HepG2 (cell line): ENCODE results near the gene ANKS4B. TPM values are rescaled to one million over a fixed set of nuclear protein-coding genes. Genes with fewer than 3 reads are reported as not detected.

Experiments used
- ATAC-seq: fragments of 200-7000 bp; cut with Tn5 transposase; 3 replicates; pipeline ENCODE4 v1.9.1; 2020; ENCODE audit warnings: mild to moderate bottlenecking, moderate library complexity
- BruUV-seq: library from RNA; stranded (reverse); fragments of 400-500 nt; replicated peaks from 2 replicates; lab custom pipeline; 2021; lab: Mats Ljungman, UMichigan
- CTCF ChIA-PET: fragments of 300-600 bp; formaldehyde crosslinking; extraction: SDS; loops from one replicate; lab custom pipeline; 2021; ENCODE audit warnings: low total read pairs, inconsistent platforms, low intra/inter-chr PET ratio; lab: Yijun Ruan, JAX
- POLR2A ChIA-PET: fragments of 350-600 bp; sonication (Branson Sonifier 250); formaldehyde crosslinking; loops from one replicate; lab custom pipeline; 2020; ENCODE audit warnings: antibody characterized with exemption, inconsistent platforms; lab: Yijun Ruan, JAX
- DNase-seq: peaks from one replicate; pipeline ENCODE4 v3.0.0-alpha.2; 2015; ENCODE audit warnings: low spot score
- FAIRE-seq: peaks from 3 replicates; lab custom pipeline; 2011; peaks lifted over from hg19 to GRCh38; lab: Jason Lieb, UNC
- H2AFZ ChIP-seq: one replicate; pipeline ENCODE4 v1.6.1; 2011; ENCODE audit warnings: low read length, inconsistent platforms
- H3K27ac ChIP-seq: fragments of 300-600 bp; 3 replicates; pipeline ENCODE4 v1.8.0; 2011; ENCODE audit warnings: mixed run types, mild to moderate bottlenecking, mixed read lengths, low read length, inconsistent platforms; ENCODE audit not compliant: insufficient read depth; ENCODE audit errors: extremely low read length
- H3K27me3 ChIP-seq, 2 experiments: fragments of 200-600 bp in 1 of 2; 2 replicates in 1 of 2; 3 replicates in 1 of 2; pipeline versions ENCODE4 v1.6.0 to v1.8.0; 2011; ENCODE audit warnings: low read length in 2 of 2, mild to moderate bottlenecking in 2 of 2, moderate library complexity in 2 of 2, inconsistent platforms in 1 of 2; ENCODE audit not compliant: insufficient read depth in 2 of 2, control insufficient read depth in 1 of 2
- H3K36me3 ChIP-seq, 2 experiments: fragments of 200-600 bp in 1 of 2; replicated peaks in 1 of 2; 2 replicates in 1 of 2; 3 replicates in 1 of 2; pipeline versions ENCODE4 v1.5.1 to v1.8.0; 2011; ENCODE audit warnings: low read length in 2 of 2, inconsistent platforms in 1 of 2; ENCODE audit not compliant: insufficient read depth in 2 of 2, control insufficient read depth in 1 of 2
- H3K4me1 ChIP-seq: 2 replicates; pipeline ENCODE4 v1.5.1; 2012; ENCODE audit warnings: low read length, inconsistent platforms; ENCODE audit not compliant: insufficient read depth
- H3K4me2 ChIP-seq: 2 replicates; pipeline ENCODE4 v1.6.0; 2011; ENCODE audit warnings: low read depth, low read length, inconsistent platforms
- H3K4me3 ChIP-seq, 3 experiments: fragments of 200-600 bp in 1 of 3; sonication (generic), shearing (Covaris generic) in 1 of 3; replicated peaks in 1 of 3; 2 replicates each; pipeline ENCODE4 v1.5.1; 2011 to 2016; ENCODE audit warnings: low read length in 3 of 3, inconsistent platforms in 2 of 3, low read depth in 2 of 3, mild to moderate bottlenecking in 2 of 3, control low read depth in 1 of 3, mixed read lengths in 1 of 3; ENCODE audit not compliant: insufficient read depth in 1 of 3
- H3K79me2 ChIP-seq: one replicate; pipeline ENCODE4 v1.6.1; 2011; ENCODE audit warnings: low read length, inconsistent platforms; ENCODE audit not compliant: insufficient read depth
- H3K9ac ChIP-seq: 2 replicates; pipeline ENCODE4 v1.6.0; 2011; ENCODE audit warnings: mild to moderate bottlenecking, low read depth, low read length, inconsistent platforms; ENCODE audit not compliant: insufficient read depth
- H3K9me3 ChIP-seq: 2 replicates; pipeline ENCODE4 v1.5.1; 2012; ENCODE audit warnings: mild to moderate bottlenecking, low read length
- H4K20me1 ChIP-seq: 2 replicates; pipeline ENCODE4 v1.6.0; 2011; ENCODE audit warnings: inconsistent platforms, mild to moderate bottlenecking, low read length, moderate library complexity; ENCODE audit not compliant: insufficient read depth
- KAT8 ChIP-seq: IDR thresholded peaks from 2 replicates; pipeline ENCODE4 v1.6.1; 2016; ENCODE audit warnings: missing genetic modification reagents, missing compliant biosample characterization
- PAWR ChIP-seq: sonication (generic); formaldehyde crosslinking; IDR thresholded peaks from 2 replicates; pipeline ENCODE4 v1.4.0; 2020; ENCODE audit warnings: missing genetic modification reagents, mild to moderate bottlenecking, borderline replicate concordance
- SRSF1 ChIP-seq: fragments of 200-400 bp; formaldehyde crosslinking; optimal IDR thresholded peaks from 2 replicates; pipeline ENCODE3; 2017; ENCODE audit warnings: mild to moderate bottlenecking, low read depth, low read length, moderate library complexity
- ZBTB38 ChIP-seq: sonication (generic); formaldehyde crosslinking; IDR thresholded peaks from 2 replicates; pipeline ENCODE4 v1.5.1; 2020; ENCODE audit warnings: mild to moderate bottlenecking, missing genetic modification reagents
- WGBS: methylation state at CpG from one replicate; pipeline ENCODE4 v1.1.6; 2017; ENCODE audit warnings: low lambda C conversion rate; 5-methylcytosine and 5-hydroxymethylcytosine counted together
- in situ Hi-C: cut with HindIII; loops from 2 replicates; pipeline ENCODE4 v1.10.0; 2017; ENCODE audit warnings: low pct_unique_long_range_greater_than_20kb; ENCODE audit not compliant: extremely low pct_ligation_motif_present
- intact Hi-C: fragments of 100-400 bp; cut with micrococcal nuclease; formaldehyde crosslinking; loops from one replicate; pipeline ENCODE4 v1.10.0; 2022; ENCODE audit not compliant: unreplicated experiment
- polyA plus RNA-seq, 8 experiments: library from polyadenylated mRNA; depleted of rRNA in 3 of 8; stranded (reverse) in 7 of 8; unstranded in 1 of 8; fragments of >200 nt; fragmentation: Illumina TruSeq in 4 of 8; extraction: Trizol in 4 of 8; gene quantifications; 2 replicates each; pipeline versions ENCODE4 v1.2.1 to v1.2.3, GENCODE V29; 2011 to 2016; ENCODE audit warnings: low read depth in 4 of 8, missing spikeins in 1 of 8, mixed read lengths in 1 of 8; ENCODE audit not compliant: insufficient read depth in 1 of 8
- total RNA-seq, 5 experiments: library from RNA; depleted of rRNA; stranded (reverse); fragments of >200 nt; fragmentation: Illumina TruSeq; extraction: Trizol; gene quantifications; 2 replicates each; pipeline ENCODE4 v1.2.3, GENCODE V29; 2016; ENCODE audit warnings: low read depth in 1 of 5
- TF ChIP-seq, protein P1 (sequence below): sonication (generic); formaldehyde crosslinking; IDR thresholded peaks from 2 replicates; pipeline ENCODE4 v1.8.0; 2022; ENCODE audit warnings: low read depth, missing genetic modification reagents
- TF ChIP-seq, protein P2 (sequence below): sonication (generic); formaldehyde crosslinking; IDR thresholded peaks from 2 replicates; pipeline ENCODE4 v1.4.0; 2020; ENCODE audit warnings: missing genetic modification reagents

Gene ANKS4B
- total and polyA plus RNA-seq, 2 of the 13 experiments (the other 11 are each of a cell fraction or from before 2014, with no cell fraction given) = 6.5 to 30.0 TPM

DNA sequence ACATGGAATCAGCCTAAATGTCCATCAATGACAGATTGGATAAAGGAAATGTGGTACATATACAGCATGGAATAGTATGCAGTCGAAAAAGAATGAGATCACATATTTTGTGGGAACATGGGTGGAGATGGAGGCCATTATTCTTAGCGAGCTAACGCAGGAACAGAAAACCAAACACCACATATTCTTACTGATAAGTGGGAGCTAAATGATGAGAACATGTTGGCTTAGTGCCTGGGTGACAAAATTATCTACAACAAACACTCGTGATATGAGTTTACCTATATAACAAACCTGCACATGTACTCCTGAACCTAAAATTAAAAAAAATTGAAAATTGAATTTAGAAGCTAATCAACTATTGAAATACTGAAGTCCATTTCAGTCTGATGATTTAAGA is 6.1 kb downstream of the ANKS4B start:
- POLR2A ChIA-PET = no interaction called here
- no peak for TF ChIP-seq SRSF1
- no peak for TF ChIP-seq ZBTB38
- TF ChIP-seq, protein P1, sequence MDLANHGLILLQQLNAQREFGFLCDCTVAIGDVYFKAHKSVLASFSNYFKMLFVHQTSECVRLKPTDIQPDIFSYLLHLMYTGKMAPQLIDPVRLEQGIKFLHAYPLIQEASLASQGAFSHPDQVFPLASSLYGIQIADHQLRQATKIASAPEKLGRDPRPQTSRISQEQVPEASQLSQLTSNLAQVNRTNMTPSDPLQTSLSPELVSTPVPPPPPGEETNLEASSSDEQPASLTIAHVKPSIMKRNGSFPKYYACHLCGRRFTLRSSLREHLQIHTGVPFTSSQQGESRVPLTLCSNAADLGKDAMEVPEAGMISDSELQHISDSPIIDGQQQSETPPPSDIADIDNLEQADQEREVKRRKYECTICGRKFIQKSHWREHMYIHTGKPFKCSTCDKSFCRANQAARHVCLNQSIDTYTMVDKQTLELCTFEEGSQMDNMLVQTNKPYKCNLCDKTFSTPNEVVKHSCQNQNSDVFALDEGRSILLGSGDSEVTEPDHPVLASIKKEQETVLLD (CRISPR knock-in tag) = no peak
- TF ChIP-seq, protein P2, sequence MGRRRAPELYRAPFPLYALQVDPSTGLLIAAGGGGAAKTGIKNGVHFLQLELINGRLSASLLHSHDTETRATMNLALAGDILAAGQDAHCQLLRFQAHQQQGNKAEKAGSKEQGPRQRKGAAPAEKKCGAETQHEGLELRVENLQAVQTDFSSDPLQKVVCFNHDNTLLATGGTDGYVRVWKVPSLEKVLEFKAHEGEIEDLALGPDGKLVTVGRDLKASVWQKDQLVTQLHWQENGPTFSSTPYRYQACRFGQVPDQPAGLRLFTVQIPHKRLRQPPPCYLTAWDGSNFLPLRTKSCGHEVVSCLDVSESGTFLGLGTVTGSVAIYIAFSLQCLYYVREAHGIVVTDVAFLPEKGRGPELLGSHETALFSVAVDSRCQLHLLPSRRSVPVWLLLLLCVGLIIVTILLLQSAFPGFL (CRISPR knock-in tag) = no peak

DNA sequence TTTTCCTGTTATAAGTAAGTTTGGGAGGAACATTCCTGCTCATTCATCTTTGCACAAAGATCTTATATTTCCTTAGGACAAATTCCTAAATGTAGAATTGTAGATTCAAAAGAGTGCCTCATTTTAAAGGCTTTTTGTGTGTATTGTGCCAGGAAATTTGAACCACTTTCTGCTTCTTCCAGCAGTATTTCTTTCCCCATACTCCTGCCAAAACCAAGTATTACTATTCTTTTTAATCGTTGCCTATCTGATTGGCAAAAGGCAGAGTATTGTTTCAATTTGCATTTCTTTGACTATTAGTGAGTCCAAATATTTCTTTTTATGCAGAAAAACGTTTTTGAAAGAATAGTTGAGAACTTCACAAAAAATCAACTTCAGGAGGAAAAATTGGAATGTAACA is 9.3 kb downstream of the ANKS4B start:
- intact Hi-C loops (no loop called here), in situ Hi-C loops (no loop called here)
- H2AFZ ChIP-seq = no peak overlapping the region
- H3K9ac ChIP-seq = no peak overlapping the region
- POLR2A ChIA-PET = interaction anchor here (1.6 to 2.6 kb wide), 2 partner anchors 9 kb away, joined by 8 to 11 read pairs; partner anchors contain the start of gene ANKS4B
- FAIRE-seq (no peak), DNase-seq (no peak), ATAC-seq (no peak)
- H3K79me2 ChIP-seq = peaks cover 37% of the 10 kb centered on the region
- no peak overlapping the region for H3K4me3 ChIP-seq
- no TSS peak for BruUV-seq
- peaks cover 7 to 18% of the 10 kb centered on the region in 2 experiments for H3K36me3 ChIP-seq
- H3K4me1 ChIP-seq = peaks cover 57% of the 10 kb centered on the region
- 54% methylated on average over 2 of the region's 2 CpGs for WGBS
- no peak for TF ChIP-seq PAWR (CRISPR knock-in tag)
- TF ChIP-seq KAT8 (CRISPR knock-in tag) = no peak
- H3K4me2 ChIP-seq = no peak overlapping the region
- H3K9me3 ChIP-seq = no peaks in the 10 kb centered on the region
- no peaks in the 10 kb centered on the region for H4K20me1 ChIP-seq
- H3K27ac ChIP-seq = no peak overlapping the region
- CTCF ChIA-PET = no interaction called here
- no peaks in the 10 kb centered on the region for H3K27me3 ChIP-seq

More for the DNA sequence above, 6.1 kb downstream of the ANKS4B start:
- 94% methylated on average over 4 of the region's 4 CpGs for WGBS
- ATAC-seq = no peak
- no peak overlapping the region for H3K27ac ChIP-seq
- no peak overlapping the region for H3K4me3 ChIP-seq
- in situ Hi-C loops (no loop called here), intact Hi-C loops (no loop called here)
- H3K36me3 ChIP-seq = peaks cover 6 to 11% of the 10 kb centered on the region in 2 experiments
- no peaks in the 10 kb centered on the region for H4K20me1 ChIP-seq
- no peak for DNase-seq
- peaks cover 58% of the 10 kb centered on the region for H3K4me1 ChIP-seq
- peaks cover 33% of the 10 kb centered on the region for H3K79me2 ChIP-seq
- H3K9ac ChIP-seq = no peak overlapping the region
- H3K9me3 ChIP-seq = no peaks in the 10 kb centered on the region
- H2AFZ ChIP-seq = no peak overlapping the region
- no peak overlapping the region for H3K4me2 ChIP-seq
- BruUV-seq = no TSS peak
- CTCF ChIA-PET = no interaction called here
- FAIRE-seq = no peak
- H3K27me3 ChIP-seq = no peaks in the 10 kb centered on the region
